ENCODE data around the gene GID4.
A peak's percentile ranks its signal among the peaks of the same experiment; 100 is the strongest.

GID4 gene

DNA sequence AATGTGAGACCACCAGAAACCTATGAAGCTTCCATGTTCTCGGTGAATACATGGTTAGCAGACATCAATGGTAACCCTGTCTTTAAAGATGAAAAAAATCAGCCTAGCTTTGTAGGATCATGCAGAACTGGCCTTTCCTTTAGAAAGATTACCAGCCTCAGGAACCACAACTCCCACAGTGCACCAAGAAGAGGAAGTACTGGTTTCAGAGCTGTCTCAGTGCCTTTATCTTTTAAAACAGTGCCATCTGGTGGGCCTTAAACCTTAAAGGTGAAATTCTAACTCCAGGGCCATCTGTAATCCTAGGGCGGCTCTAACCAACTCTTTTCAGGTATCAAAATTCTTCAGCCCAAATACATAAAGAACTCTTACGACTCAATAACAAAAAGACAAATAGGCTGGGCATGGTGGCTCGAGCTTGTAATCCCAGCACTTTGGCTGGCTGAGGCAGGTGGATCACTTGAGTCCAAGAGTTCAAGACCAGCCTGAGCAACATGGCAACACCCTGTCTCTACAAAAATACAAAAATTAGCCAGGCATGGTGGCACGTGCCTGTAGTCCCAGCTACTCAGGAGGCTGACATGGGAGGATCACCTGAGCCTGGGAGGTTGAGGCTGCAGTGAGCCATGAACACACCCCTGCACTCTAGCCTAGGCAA is 5.6 kb upstream of the GID4 start:
- no peak overlapping the region for H4K91ac ChIP-seq (ENCODE audit: low read depth, low read length, poor library complexity)
- H3K23ac ChIP-seq (ENCODE audit: low read depth, low read length, poor library complexity) = no peak overlapping the region
- H2BK120ac ChIP-seq (ENCODE audit: low read depth, low read length) = no peak overlapping the region
- peak; percentile 64 for DNase-seq (ENCODE audit: low spot score)
- no peaks in the 10 kb centered on the region for H3K36me3 ChIP-seq (replicated peaks in 1 of 2; ENCODE audit: control insufficient read depth in 2 of 2, insufficient read depth in 2 of 2, low read length in 2 of 2)
- no peak overlapping the region for H3K14ac ChIP-seq (ENCODE audit: low read length)
- H3K4me2 ChIP-seq (ENCODE audit: insufficient read depth, low read length, poor library complexity, severe bottlenecking) = no peak overlapping the region
- H3K4ac ChIP-seq (ENCODE audit: low read length) = no peak overlapping the region
- H2BK12ac ChIP-seq (ENCODE audit: low read length) = no peak overlapping the region
- H4K8ac ChIP-seq (ENCODE audit: low read depth, low read length) = no peak overlapping the region
- no peak overlapping the region for H2BK15ac ChIP-seq (ENCODE audit: low read length)
- H3K4me1 ChIP-seq (ENCODE audit: control insufficient read depth in 2 of 2, insufficient read depth in 1 of 2, low read depth in 1 of 2, low read length in 2 of 2) = peaks cover 6 to 8% of the 10 kb centered on the region in 2 donors
- no peak overlapping the region for H3K4me3 ChIP-seq (ENCODE audit: low read length in 2 of 2)
- peaks cover 5% of the 10 kb centered on the region for H3K79me1 ChIP-seq (ENCODE audit: low read depth, low read length)
- no CpG with 5 or more reads among the region's 5 CpGs for WGBS, 2 donors (ENCODE audit: extremely low coverage in 2 of 2, insufficient read length in 2 of 2, insufficient replicate concordance in 1 of 2)
- no peak overlapping the region for H3K9ac ChIP-seq (ENCODE audit: low read depth, low read length, poor library complexity)
- no peaks in the 10 kb centered on the region for H3K27me3 ChIP-seq (ENCODE audit: control insufficient read depth in 3 of 3, insufficient read depth in 3 of 3, low read depth in 1 of 3, low read length in 3 of 3)
- H2BK5ac ChIP-seq (ENCODE audit: low read length) = no peak overlapping the region
- H2AK5ac ChIP-seq (ENCODE audit: low read depth, low read length) = no peak overlapping the region
- H3K27ac ChIP-seq (replicated peaks; ENCODE audit: low read length) = no peak overlapping the region
- no peaks in the 10 kb centered on the region for H3K9me3 ChIP-seq (replicated peaks in 1 of 2; ENCODE audit: control insufficient read depth in 2 of 2, insufficient read depth in 1 of 2, low read depth in 1 of 2, low read length in 2 of 2)
- no peak overlapping the region for H3K18ac ChIP-seq (ENCODE audit: low read length)
- no peak overlapping the region for H2AFZ ChIP-seq (ENCODE audit: low read length)

DNA sequence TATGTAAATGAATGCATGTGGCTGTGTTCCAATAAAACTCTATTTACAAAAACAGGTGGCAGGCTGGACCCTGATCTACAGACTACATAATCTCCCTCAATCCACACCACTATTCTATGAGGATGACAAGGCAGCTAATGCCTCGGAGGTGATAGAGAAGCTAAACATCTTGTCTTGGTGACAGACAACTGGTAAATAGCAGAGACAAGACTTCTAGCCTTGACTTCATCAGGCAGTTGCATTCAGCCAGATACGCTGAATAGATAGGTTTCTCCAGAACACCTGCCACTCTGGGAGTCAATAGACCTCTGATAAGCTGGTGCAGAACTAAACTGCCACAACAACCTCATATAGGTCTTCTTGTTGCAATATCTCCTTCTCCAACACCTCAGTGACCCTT is 3.5 kb upstream of the GID4 start:
- H3K4ac ChIP-seq (ENCODE audit: low read length) = no peak overlapping the region
- no peak overlapping the region for H2AK5ac ChIP-seq (ENCODE audit: low read depth, low read length)
- no peak overlapping the region for H3K23ac ChIP-seq (ENCODE audit: low read depth, low read length, poor library complexity)
- no peak overlapping the region for H3K4me2 ChIP-seq (ENCODE audit: insufficient read depth, low read length, poor library complexity, severe bottlenecking)
- no CpG with 5 or more reads among the region's 2 CpGs for WGBS, 2 donors (ENCODE audit: extremely low coverage in 2 of 2, insufficient read length in 2 of 2, insufficient replicate concordance in 1 of 2)
- DNase-seq (ENCODE audit: low spot score) = no peak
- H3K79me1 ChIP-seq (ENCODE audit: low read depth, low read length) = peaks cover 7% of the 10 kb centered on the region
- no peaks in the 10 kb centered on the region for H3K36me3 ChIP-seq (replicated peaks in 1 of 2; ENCODE audit: control insufficient read depth in 2 of 2, insufficient read depth in 2 of 2, low read length in 2 of 2)
- H2BK5ac ChIP-seq (ENCODE audit: low read length) = no peak overlapping the region
- peaks cover 13% of the 10 kb centered on the region in 2 donors for H3K4me1 ChIP-seq (ENCODE audit: control insufficient read depth in 2 of 2, insufficient read depth in 1 of 2, low read depth in 1 of 2, low read length in 2 of 2)
- no peak overlapping the region for H3K14ac ChIP-seq (ENCODE audit: low read length)
- no peak overlapping the region for H2BK120ac ChIP-seq (ENCODE audit: low read depth, low read length)
- H3K27me3 ChIP-seq (ENCODE audit: control insufficient read depth in 3 of 3, insufficient read depth in 3 of 3, low read depth in 1 of 3, low read length in 3 of 3) = peaks cover 0 to 2% (median 0%) of the 10 kb centered on the region in 3 experiments
- no peak overlapping the region for H2BK12ac ChIP-seq (ENCODE audit: low read length)
- no peak overlapping the region for H2AFZ ChIP-seq (ENCODE audit: low read length)
- H2BK15ac ChIP-seq (ENCODE audit: low read length) = no peak overlapping the region
- no peaks in the 10 kb centered on the region for H3K9me3 ChIP-seq (replicated peaks in 1 of 2; ENCODE audit: control insufficient read depth in 2 of 2, insufficient read depth in 1 of 2, low read depth in 1 of 2, low read length in 2 of 2)
- no peak overlapping the region for H3K4me3 ChIP-seq (ENCODE audit: low read length in 2 of 2)
- H4K91ac ChIP-seq (ENCODE audit: low read depth, low read length, poor library complexity) = no peak overlapping the region
- H3K18ac ChIP-seq (ENCODE audit: low read length) = no peak overlapping the region
- no peak overlapping the region for H3K9ac ChIP-seq (ENCODE audit: low read depth, low read length, poor library complexity)
- H4K8ac ChIP-seq (ENCODE audit: low read depth, low read length) = no peak overlapping the region
- no peak overlapping the region for H3K27ac ChIP-seq (replicated peaks; ENCODE audit: low read length)

DNA sequence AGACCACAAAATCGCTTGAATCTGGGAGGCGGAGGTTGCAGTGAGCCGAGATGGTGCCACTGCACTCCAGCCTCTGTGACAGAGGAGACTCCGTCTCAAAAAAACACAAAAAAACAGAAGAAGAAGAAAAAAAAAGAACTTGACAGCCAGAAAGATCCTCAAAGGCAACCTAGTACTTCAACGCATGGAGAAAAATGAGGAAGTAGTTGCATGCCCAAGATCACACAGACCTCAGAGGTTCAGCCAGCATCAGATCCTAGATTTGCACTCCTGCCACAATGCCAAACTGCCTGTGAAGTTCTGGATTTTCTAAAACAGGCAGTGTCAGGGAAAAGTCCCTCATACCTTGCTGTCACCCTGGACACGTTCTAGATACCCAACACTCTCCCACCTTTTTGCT is 1.7 kb upstream of the GID4 start:
- no peak overlapping the region for H2AFZ ChIP-seq (ENCODE audit: low read length)
- no peak overlapping the region for H4K8ac ChIP-seq (ENCODE audit: low read depth, low read length)
- H3K9ac ChIP-seq (ENCODE audit: low read depth, low read length, poor library complexity) = no peak overlapping the region
- H3K4me3 ChIP-seq (ENCODE audit: low read length in 2 of 2) = no peak overlapping the region
- no peak overlapping the region for H2BK5ac ChIP-seq (ENCODE audit: low read length)
- no peak overlapping the region for H2BK120ac ChIP-seq (ENCODE audit: low read depth, low read length)
- H3K36me3 ChIP-seq (replicated peaks in 1 of 2; ENCODE audit: control insufficient read depth in 2 of 2, insufficient read depth in 2 of 2, low read length in 2 of 2) = no peaks in the 10 kb centered on the region
- no peak overlapping the region for H4K91ac ChIP-seq (ENCODE audit: low read depth, low read length, poor library complexity)
- no peak overlapping the region for H3K4me2 ChIP-seq (ENCODE audit: insufficient read depth, low read length, poor library complexity, severe bottlenecking)
- no peak for DNase-seq (ENCODE audit: low spot score)
- H2BK12ac ChIP-seq (ENCODE audit: low read length) = no peak overlapping the region
- no peak overlapping the region for H3K14ac ChIP-seq (ENCODE audit: low read length)
- peaks cover 13 to 17% of the 10 kb centered on the region in 2 donors for H3K4me1 ChIP-seq (ENCODE audit: control insufficient read depth in 2 of 2, insufficient read depth in 1 of 2, low read depth in 1 of 2, low read length in 2 of 2)
- H2AK5ac ChIP-seq (ENCODE audit: low read depth, low read length) = no peak overlapping the region
- H3K79me1 ChIP-seq (ENCODE audit: low read depth, low read length) = peaks cover 7% of the 10 kb centered on the region
- no CpG with 5 or more reads among the region's 6 CpGs for WGBS, 2 donors (ENCODE audit: extremely low coverage in 2 of 2, insufficient read length in 2 of 2, insufficient replicate concordance in 1 of 2)
- no peak overlapping the region for H3K23ac ChIP-seq (ENCODE audit: low read depth, low read length, poor library complexity)
- H3K9me3 ChIP-seq (replicated peaks in 1 of 2; ENCODE audit: control insufficient read depth in 2 of 2, insufficient read depth in 1 of 2, low read depth in 1 of 2, low read length in 2 of 2) = no peaks in the 10 kb centered on the region
- no peak overlapping the region for H3K27ac ChIP-seq (replicated peaks; ENCODE audit: low read length)
- H3K18ac ChIP-seq (ENCODE audit: low read length) = no peak overlapping the region
- no peak overlapping the region for H3K4ac ChIP-seq (ENCODE audit: low read length)
- no peak overlapping the region for H2BK15ac ChIP-seq (ENCODE audit: low read length)
- peaks cover 0 to 2% (median 0%) of the 10 kb centered on the region in 3 experiments for H3K27me3 ChIP-seq (ENCODE audit: control insufficient read depth in 3 of 3, insufficient read depth in 3 of 3, low read depth in 1 of 3, low read length in 3 of 3)

DNA sequence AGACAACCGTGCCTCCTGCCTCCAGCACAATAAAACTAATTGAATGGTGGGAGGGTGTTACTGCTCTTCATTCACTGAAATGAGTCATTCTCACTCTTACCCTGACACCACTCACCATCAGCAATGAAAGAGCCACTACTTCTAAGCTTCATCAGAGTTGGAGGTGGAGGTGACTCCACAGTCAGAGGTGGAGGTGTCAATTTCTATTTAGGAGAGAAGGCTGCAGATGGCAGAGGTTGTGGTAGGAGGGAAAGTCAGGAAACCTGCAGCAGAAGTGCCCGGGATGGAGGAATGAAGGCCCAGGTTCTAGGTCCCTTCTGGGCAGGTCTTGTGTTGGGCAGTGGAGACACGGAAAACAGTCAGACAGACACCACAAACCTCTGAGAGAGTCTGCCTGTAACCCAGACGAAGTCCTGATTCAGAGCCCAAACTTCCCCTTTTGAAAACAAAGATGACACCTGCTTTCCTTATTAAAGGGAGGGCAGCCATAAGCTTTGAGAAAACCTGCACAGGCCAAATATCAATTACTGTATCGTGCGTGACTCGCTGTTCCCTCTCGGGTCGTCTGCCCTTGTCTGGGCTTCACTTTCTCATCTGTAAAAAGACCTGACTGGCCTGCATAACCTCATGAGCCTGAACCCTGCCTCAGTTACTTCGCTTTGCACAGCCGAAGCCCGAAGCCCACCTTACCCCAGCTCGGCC is 908 bp upstream of the GID4 start:
- H3K23ac ChIP-seq (ENCODE audit: low read depth, low read length, poor library complexity) = no peak overlapping the region
- peak overlapping the region; percentile 78 for H3K4me2 ChIP-seq (ENCODE audit: insufficient read depth, low read length, poor library complexity, severe bottlenecking)
- no peak overlapping the region for H3K27ac ChIP-seq (replicated peaks; ENCODE audit: low read length)
- no peak overlapping the region for H3K4ac ChIP-seq (ENCODE audit: low read length)
- H2BK5ac ChIP-seq (ENCODE audit: low read length) = peak overlapping the region; percentile 88
- H2AK5ac ChIP-seq (ENCODE audit: low read depth, low read length) = peak overlapping the region; percentile 73
- peak overlapping the region; percentile 85 for H3K9ac ChIP-seq (ENCODE audit: low read depth, low read length, poor library complexity)
- H2AFZ ChIP-seq (ENCODE audit: low read length) = peak overlapping the region; percentile 91
- peaks cover 0 to 2% (median 0%) of the 10 kb centered on the region in 3 experiments for H3K27me3 ChIP-seq (ENCODE audit: control insufficient read depth in 3 of 3, insufficient read depth in 3 of 3, low read depth in 1 of 3, low read length in 3 of 3)
- H4K91ac ChIP-seq (ENCODE audit: low read depth, low read length, poor library complexity) = no peak overlapping the region
- H3K14ac ChIP-seq (ENCODE audit: low read length) = no peak overlapping the region
- no CpG with 5 or more reads among the region's 13 CpGs for WGBS, 2 donors (ENCODE audit: extremely low coverage in 2 of 2, insufficient read length in 2 of 2, insufficient replicate concordance in 1 of 2)
- H2BK12ac ChIP-seq (ENCODE audit: low read length) = no peak overlapping the region
- H3K79me1 ChIP-seq (ENCODE audit: low read depth, low read length) = peaks cover 7% of the 10 kb centered on the region
- H3K18ac ChIP-seq (ENCODE audit: low read length) = peak overlapping the region; percentile 95
- peaks cover 13 to 17% of the 10 kb centered on the region in 2 donors for H3K4me1 ChIP-seq (ENCODE audit: control insufficient read depth in 2 of 2, insufficient read depth in 1 of 2, low read depth in 1 of 2, low read length in 2 of 2)
- H3K9me3 ChIP-seq (replicated peaks in 1 of 2; ENCODE audit: control insufficient read depth in 2 of 2, insufficient read depth in 1 of 2, low read depth in 1 of 2, low read length in 2 of 2) = no peaks in the 10 kb centered on the region
- no peak overlapping the region for H2BK15ac ChIP-seq (ENCODE audit: low read length)
- no peaks in the 10 kb centered on the region for H3K36me3 ChIP-seq (replicated peaks in 1 of 2; ENCODE audit: control insufficient read depth in 2 of 2, insufficient read depth in 2 of 2, low read length in 2 of 2)
- peak overlapping the region; percentile 72 to 99 for H3K4me3 ChIP-seq (ENCODE audit: low read length in 2 of 2)
- no peak overlapping the region for H4K8ac ChIP-seq (ENCODE audit: low read depth, low read length)
- DNase-seq (ENCODE audit: low spot score) = no peak
- H2BK120ac ChIP-seq (ENCODE audit: low read depth, low read length) = no peak overlapping the region
